OCI-LY1 (cell line): ENCODE data around the gene SDC1.
A peak's percentile ranks its signal among the peaks of the same experiment; 100 is the strongest.
"Not testable (repeated sequence)": the region's sequence is repeated elsewhere in the genome, so short reads cannot be mapped to it uniquely, and the experiment has no call there.

Experiments
- H2AFZ ChIP-seq: fragments of 200-600 bp; sonication (generic), shearing (Covaris generic); 2 replicates; pipeline ENCODE4 v1.6.0; 2014; ENCODE audit warnings: antibody characterized with exemption, mild to moderate bottlenecking, low read length
- H3F3A ChIP-seq: fragments of 200-600 bp; sonication (generic), shearing (Covaris generic); 2 replicates; pipeline ENCODE4 v1.6.0; 2014; ENCODE audit warnings: mild to moderate bottlenecking, antibody characterized with exemption, low read length, moderate library complexity; ENCODE audit not compliant: insufficient read depth
- H3K27ac ChIP-seq: fragments of 200-600 bp; sonication (generic); 2 replicates; pipeline ENCODE4 v1.5.1; 2014; ENCODE audit warnings: low read length, mixed run types, mild to moderate bottlenecking, low read depth; ENCODE audit not compliant: poor library complexity, severe bottlenecking
- H3K27me3 ChIP-seq: fragments of 200-600 bp; sonication (generic); 2 replicates; pipeline ENCODE4 v1.6.0; 2014; ENCODE audit warnings: antibody characterized with exemption, mild to moderate bottlenecking, low read length, moderate library complexity; ENCODE audit not compliant: insufficient read depth
- H3K36me3 ChIP-seq: fragments of 200-600 bp; sonication (generic); 2 replicates; pipeline ENCODE4 v1.6.1; 2014; ENCODE audit warnings: mild to moderate bottlenecking, antibody characterized with exemption, low read length, moderate library complexity, mixed read lengths; ENCODE audit not compliant: insufficient read depth
- H3K4me1 ChIP-seq: fragments of 200-600 bp; sonication (generic); 2 replicates; pipeline ENCODE4 v1.5.1; 2014; ENCODE audit warnings: mild to moderate bottlenecking, low read length, moderate library complexity; ENCODE audit not compliant: insufficient read depth, severe bottlenecking
- H3K4me2 ChIP-seq: fragments of 200-600 bp; sonication (generic), shearing (Covaris generic); 2 replicates; pipeline ENCODE4 v1.6.1; 2014; ENCODE audit warnings: low read length
- H3K4me3 ChIP-seq: fragments of 200-600 bp; sonication (generic); 2 replicates; pipeline ENCODE4 v1.5.1; 2014; ENCODE audit warnings: low read length, low read depth, mild to moderate bottlenecking, mixed read lengths; ENCODE audit not compliant: poor library complexity, severe bottlenecking
- H3K79me2 ChIP-seq: fragments of 200-600 bp; shearing (Covaris generic); 2 replicates; pipeline ENCODE4 v1.6.1; 2016; ENCODE audit warnings: mixed run types, low read length, mixed read lengths; ENCODE audit not compliant: insufficient read depth
- H3K9ac ChIP-seq: fragments of 200-600 bp; sonication (generic), shearing (Covaris generic); 2 replicates; pipeline ENCODE4 v1.6.1; 2014; ENCODE audit warnings: mild to moderate bottlenecking, low read length, mixed read lengths
- H3K9me2 ChIP-seq: fragments of 200-600 bp; sonication (generic), shearing (Covaris generic); 2 replicates; pipeline ENCODE4 v1.6.1; 2014; ENCODE audit warnings: low read depth, mild to moderate bottlenecking, low read length, mixed read lengths
- H3K9me3 ChIP-seq: fragments of 200-600 bp; shearing (Covaris generic); 2 replicates; pipeline ENCODE4 v1.6.1; 2014; ENCODE audit warnings: low read length, mixed read lengths
- H4K20me1 ChIP-seq: fragments of 200-600 bp; sonication (generic), shearing (Covaris generic); 2 replicates; pipeline ENCODE4 v1.6.0; 2016; ENCODE audit warnings: mild to moderate bottlenecking, low read length; ENCODE audit not compliant: insufficient read depth
- EZH2 ChIP-seq: fragments of 200-600 bp; sonication (generic), shearing (Covaris generic); IDR thresholded peaks from 2 replicates; pipeline ENCODE4 v1.8.0; 2017; ENCODE audit warnings: borderline replicate concordance, mixed run types, mild to moderate bottlenecking, antibody characterized with exemption, low read length, moderate library complexity, mixed read lengths
- TF ChIP-seq, protein P1 (sequence below): fragments of 200-600 bp; sonication (generic), shearing (Covaris generic); IDR thresholded peaks from 2 replicates; pipeline ENCODE4 v1.5.1; 2017; ENCODE audit warnings: mild to moderate bottlenecking, antibody characterized with exemption, low read length, moderate library complexity, mixed read lengths

The SDC1 gene

DNA sequence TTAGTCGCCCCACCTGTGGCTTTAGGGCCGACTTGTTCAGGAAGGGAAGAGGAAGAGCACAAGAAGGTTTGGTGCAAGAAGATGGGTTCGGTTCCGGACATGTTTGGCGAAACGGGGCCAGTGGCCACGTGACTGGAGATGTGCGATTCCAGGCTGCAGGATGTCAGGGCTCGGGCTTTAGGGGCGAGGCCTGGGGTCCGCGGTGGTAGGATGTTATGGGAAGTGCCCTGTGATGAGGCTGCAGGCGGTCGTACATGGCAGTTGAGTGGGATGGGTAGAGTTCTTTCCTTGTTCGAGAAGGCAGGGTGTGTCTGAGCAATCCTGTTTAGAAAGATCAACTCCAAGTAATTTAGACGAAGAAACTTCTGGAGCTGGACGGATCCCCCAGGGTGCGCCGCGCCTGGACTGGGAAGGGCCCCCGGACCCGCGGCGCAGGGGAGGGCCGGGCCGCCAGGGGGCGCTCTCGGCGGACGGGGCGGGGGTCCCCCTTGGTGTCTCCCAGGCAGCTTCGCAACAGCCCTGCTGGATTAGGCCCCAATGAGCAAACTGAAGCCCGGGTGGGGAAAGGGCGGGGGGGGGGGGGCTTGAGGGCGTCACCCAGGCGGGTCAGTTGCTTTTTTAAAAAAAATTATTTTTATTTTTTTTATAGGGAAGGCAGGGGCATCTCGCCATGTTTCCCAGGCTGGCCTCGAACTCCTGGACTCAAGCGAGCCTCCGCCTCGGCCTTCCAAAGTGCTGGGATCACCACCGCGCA is 17.2 kb upstream of the SDC1 start:
- no peaks in the 10 kb centered on the region; the same call in none of the 2 replicates for H3K9me3 ChIP-seq
- H3K79me2 ChIP-seq: no peaks in the 10 kb centered on the region
- no peak overlapping the region for H3K27ac ChIP-seq
- no peaks in the 10 kb centered on the region for H3F3A ChIP-seq
- no peaks in the 10 kb centered on the region for H3K4me1 ChIP-seq
- peaks cover 8% of the 10 kb centered on the region for H3K36me3 ChIP-seq
- no peaks in the 10 kb centered on the region for H3K9me2 ChIP-seq
- H3K9ac ChIP-seq: no peak overlapping the region
- TF ChIP-seq, protein P1, sequence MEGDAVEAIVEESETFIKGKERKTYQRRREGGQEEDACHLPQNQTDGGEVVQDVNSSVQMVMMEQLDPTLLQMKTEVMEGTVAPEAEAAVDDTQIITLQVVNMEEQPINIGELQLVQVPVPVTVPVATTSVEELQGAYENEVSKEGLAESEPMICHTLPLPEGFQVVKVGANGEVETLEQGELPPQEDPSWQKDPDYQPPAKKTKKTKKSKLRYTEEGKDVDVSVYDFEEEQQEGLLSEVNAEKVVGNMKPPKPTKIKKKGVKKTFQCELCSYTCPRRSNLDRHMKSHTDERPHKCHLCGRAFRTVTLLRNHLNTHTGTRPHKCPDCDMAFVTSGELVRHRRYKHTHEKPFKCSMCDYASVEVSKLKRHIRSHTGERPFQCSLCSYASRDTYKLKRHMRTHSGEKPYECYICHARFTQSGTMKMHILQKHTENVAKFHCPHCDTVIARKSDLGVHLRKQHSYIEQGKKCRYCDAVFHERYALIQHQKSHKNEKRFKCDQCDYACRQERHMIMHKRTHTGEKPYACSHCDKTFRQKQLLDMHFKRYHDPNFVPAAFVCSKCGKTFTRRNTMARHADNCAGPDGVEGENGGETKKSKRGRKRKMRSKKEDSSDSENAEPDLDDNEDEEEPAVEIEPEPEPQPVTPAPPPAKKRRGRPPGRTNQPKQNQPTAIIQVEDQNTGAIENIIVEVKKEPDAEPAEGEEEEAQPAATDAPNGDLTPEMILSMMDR: peak; percentile 15; the same call in 1 of the 2 replicates
- no peak for TF ChIP-seq EZH2
- no peak overlapping the region for H3K4me3 ChIP-seq
- H2AFZ ChIP-seq: no peak overlapping the region
- peaks cover 3% of the 10 kb centered on the region; the same call in 1 of the 2 replicates for H3K27me3 ChIP-seq
- H4K20me1 ChIP-seq: no peaks in the 10 kb centered on the region
- H3K4me2 ChIP-seq: no peak overlapping the region

DNA sequence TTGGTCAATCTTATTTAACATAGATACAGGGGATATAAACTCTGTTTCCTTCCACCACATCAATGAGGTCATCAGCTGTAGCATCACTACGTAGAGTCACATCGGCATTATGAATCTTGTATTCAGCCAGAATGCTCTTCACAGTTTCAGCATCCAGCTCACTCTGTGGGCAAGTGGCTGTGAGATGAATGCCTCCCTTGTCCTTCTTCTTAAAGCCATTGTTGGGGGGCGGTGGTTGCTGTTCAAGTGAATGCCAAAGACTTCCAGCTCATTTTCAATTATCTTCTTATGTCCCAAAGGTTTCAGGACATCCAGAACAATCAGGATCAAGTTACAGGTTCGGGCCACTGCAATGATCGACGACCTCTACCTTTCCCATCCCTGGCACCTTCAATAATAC is 15.4 kb upstream of the SDC1 start:
- H3F3A ChIP-seq, H3K36me3 ChIP-seq, H3K4me3 ChIP-seq, H2AFZ ChIP-seq, H4K20me1 ChIP-seq, H3K4me2 ChIP-seq, H3K9me2 ChIP-seq, H3K9me3 ChIP-seq, H3K79me2 ChIP-seq, H3K27me3 ChIP-seq, H3K4me1 ChIP-seq, H3K27ac ChIP-seq, H3K9ac ChIP-seq: not testable (repeated sequence)

DNA sequence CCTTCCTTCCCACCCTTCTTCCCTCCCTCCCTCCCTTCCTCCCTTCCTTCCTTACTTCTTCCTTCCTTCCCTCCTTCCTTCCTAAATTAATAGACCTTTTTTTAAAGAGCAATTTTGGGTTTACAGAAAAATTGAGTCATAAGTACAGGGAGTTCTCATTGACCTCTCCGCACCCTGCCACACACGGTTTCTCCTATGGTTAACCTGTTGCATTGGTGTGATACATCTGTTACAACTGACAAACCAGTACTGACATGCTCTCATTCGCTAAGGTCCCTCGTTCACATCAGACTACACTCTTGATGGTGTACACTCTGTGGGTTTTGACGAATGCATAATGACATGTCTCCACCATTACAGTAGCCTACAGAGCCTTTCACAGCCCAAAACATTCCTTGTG is 11.6 kb upstream of the SDC1 start:
- Histone ChIP-seq H3K9me2 (no peaks in the 10 kb centered on the region), H4K20me1 (no peaks in the 10 kb centered on the region), H3K27me3 (peaks cover 3% of the 10 kb centered on the region; the same call in 1 of the 2 replicates), H3K4me1 (no peaks in the 10 kb centered on the region), H3F3A (no peaks in the 10 kb centered on the region), H3K9me3 (peaks cover 5% of the 10 kb centered on the region), H3K9ac (no peak overlapping the region), H3K27ac (no peak overlapping the region), H3K36me3 (no peaks in the 10 kb centered on the region; the same call in 1 of the 2 replicates), H3K79me2 (no peaks in the 10 kb centered on the region), H3K4me2 (no peak overlapping the region), H2AFZ (no peak overlapping the region), H3K4me3 (no peak overlapping the region)
- TF ChIP-seq, protein P1: no peak
- TF ChIP-seq EZH2: no peak
